GM12864 (cell line): Measurements from ENCODE around the gene SGCD.

ENCODE experiments used
- DNase-seq: peaks from one replicate; pipeline ENCODE4 v3.0.0-alpha.2; 2011; ENCODE audit warnings: low read depth
- H3K4me3 ChIP-seq: 2 replicates; pipeline ENCODE4 v1.5.1; 2011; ENCODE audit warnings: mild to moderate bottlenecking, low read depth, low read length, control low read depth
- CTCF ChIP-seq: IDR thresholded peaks from 2 replicates; pipeline ENCODE4 v1.5.1; 2011; ENCODE audit warnings: low read depth, mild to moderate bottlenecking, moderate library complexity, low read length, control low read depth, inconsistent platforms; ENCODE audit errors: missing control alignments

The SGCD gene

DNA sequence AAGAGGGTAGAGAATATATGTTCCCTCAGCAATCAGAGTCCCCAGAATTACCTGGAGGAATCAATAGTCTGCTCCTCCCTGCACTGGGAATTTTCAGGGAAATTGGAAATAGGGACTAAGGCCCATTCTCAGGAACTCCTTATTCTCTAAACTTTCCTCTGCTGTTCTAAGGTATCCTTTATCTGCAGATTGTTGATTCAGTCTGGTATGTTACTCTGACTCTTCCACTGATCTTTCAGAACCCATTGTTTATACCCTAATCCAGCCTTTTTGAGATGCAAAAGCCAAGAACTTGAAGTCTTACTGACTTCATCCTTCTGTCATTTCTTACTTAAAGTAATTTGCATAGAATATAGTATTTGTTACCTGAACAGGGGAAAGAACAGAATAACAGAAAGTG lies 379.7 kb downstream of the SGCD start:
- TF ChIP-seq CTCF, result no peak
- DNase-seq, result no peak
- H3K4me3 ChIP-seq, result no peak overlapping the region

DNA sequence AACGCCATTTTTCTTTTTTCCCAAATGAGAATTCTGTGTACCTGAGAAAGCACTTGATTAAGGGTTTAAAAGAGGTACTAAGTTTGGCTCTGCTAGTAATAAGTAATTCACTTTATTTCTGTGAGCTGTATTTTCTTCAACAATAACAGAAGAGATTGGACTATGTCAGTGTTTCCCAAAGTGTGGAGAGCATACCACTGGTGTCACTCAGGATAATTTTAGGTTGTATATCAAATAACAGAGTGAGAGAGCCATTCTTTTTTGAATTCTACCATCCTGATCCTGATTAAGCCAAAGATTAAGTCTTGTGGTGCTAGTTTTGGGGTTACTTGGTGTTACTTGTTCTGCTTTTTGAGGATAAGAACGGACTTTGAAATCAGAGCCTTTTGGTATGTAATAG lies 380.8 kb downstream of the SGCD start:
- no peak for TF ChIP-seq CTCF
- no peak for DNase-seq
- H3K4me3 ChIP-seq, result no peak overlapping the region

DNA sequence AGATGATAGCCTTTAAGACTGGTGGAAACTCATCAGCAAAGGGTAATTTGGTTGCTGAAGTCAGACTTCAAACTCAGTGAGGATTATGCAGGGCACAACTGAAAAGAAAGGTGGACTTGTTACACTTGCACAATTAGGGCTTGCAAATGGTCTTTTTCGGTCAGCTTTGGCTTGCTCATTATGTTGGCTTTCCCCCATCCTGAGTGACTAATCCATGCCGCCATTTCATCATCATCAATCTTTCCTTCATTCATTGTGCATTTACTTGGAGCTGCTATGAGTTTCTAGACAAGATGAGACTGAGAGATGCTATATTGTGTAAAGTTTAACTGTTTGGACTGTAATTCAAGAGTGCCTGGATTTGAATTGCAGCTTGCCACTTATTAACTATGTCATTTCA lies 388.3 kb downstream of the SGCD start:
- TF ChIP-seq CTCF, result no peak
- DNase-seq, result no peak
- H3K4me3 ChIP-seq, result no peak overlapping the region

GRCh38 chr5:156716591-156717380 lies 389.8 kb downstream of the SGCD start:
- no peak for TF ChIP-seq CTCF
- no peak for DNase-seq
- H3K4me3 ChIP-seq, result no peak overlapping the region

GRCh38 chr5:156718985-156719384 lies 392.0 kb downstream of the SGCD start:
- no peak for DNase-seq
- TF ChIP-seq CTCF, result no peak
- H3K4me3 ChIP-seq, result no peak overlapping the region

GRCh38 chr5:156722358-156722757 lies 395.4 kb downstream of the SGCD start:
- no peak for TF ChIP-seq CTCF
- DNase-seq, result no peak
- H3K4me3 ChIP-seq, result no peak overlapping the region

- DNase-seq, result no peak
- no peak for TF ChIP-seq CTCF
- H3K4me3 ChIP-seq, result no peak overlapping the region
Measured at GRCh38 chr5:156735477-156735876, 408.5 kb downstream of the SGCD start.
